OCI-LY3 (cell line): Measurements from ENCODE around the gene ARHGEF28.

Source experiments
- H2AFZ ChIP-seq: fragments of 200-600, 300-600 bp; shearing (Covaris generic); 2 replicates; pipeline ENCODE4 v1.6.0; 2014; ENCODE audit warnings: antibody characterized with exemption, low read depth, low read length
- H3K27ac ChIP-seq: fragments of 200-600, 300-600 bp; sonication (generic); 2 replicates; pipeline ENCODE4 v1.5.1; 2014; ENCODE audit warnings: mild to moderate bottlenecking, low read length, moderate library complexity, mixed read lengths
- H3K27me3 ChIP-seq: fragments of 200-600, 300-600 bp; sonication (generic); 2 replicates; pipeline ENCODE4 v1.6.1; 2014; ENCODE audit warnings: low read depth, low read length, mixed read lengths
- H3K36me3 ChIP-seq: fragments of 200-600, 300-600 bp; sonication (generic); replicated peaks from 2 replicates; pipeline ENCODE3; 2014; ENCODE audit warnings: low read depth, low read length, mixed read lengths
- H3K4me1 ChIP-seq: fragments of 300-600, 200-600 bp; sonication (generic); 2 replicates; pipeline ENCODE4 v1.6.1; 2014; ENCODE audit warnings: low read length, mixed read lengths
- H3K4me2 ChIP-seq: fragments of 200-600, 300-600 bp; sonication (generic); 2 replicates; pipeline ENCODE4 v1.6.1; 2014; ENCODE audit warnings: low read length, mixed read lengths
- H3K4me3 ChIP-seq: fragments of 300-600, 200-600 bp; sonication (generic); 2 replicates; pipeline ENCODE4 v1.5.1; 2014; ENCODE audit warnings: antibody characterized with exemption, mild to moderate bottlenecking, low read length, moderate library complexity
- H3K79me2 ChIP-seq: fragments of 300-600, 200-600 bp; shearing (Covaris generic); 2 replicates; pipeline ENCODE4 v1.6.1; 2014; ENCODE audit warnings: mild to moderate bottlenecking, low read length, mixed read lengths
- H3K9ac ChIP-seq: fragments of 300-600, 200-600 bp; shearing (Covaris generic); 2 replicates; pipeline ENCODE4 v1.6.0; 2014; ENCODE audit warnings: mild to moderate bottlenecking, low read length, moderate library complexity
- H3K9me3 ChIP-seq: fragments of 200-600, 300-600 bp; shearing (Covaris generic); 2 replicates; pipeline ENCODE4 v1.6.1; 2014; ENCODE audit warnings: low read length, mixed read lengths; ENCODE audit not compliant: insufficient read depth
- H4K20me1 ChIP-seq: fragments of 200-600, 300-600 bp; sonication (generic); 2 replicates; pipeline ENCODE4 v1.6.1; 2016; ENCODE audit warnings: low read length, mixed read lengths; ENCODE audit not compliant: insufficient read depth
- CTCF ChIP-seq: fragments of 200-600, 300-600 bp; sonication (generic); IDR thresholded peaks from 2 replicates; pipeline ENCODE4 v1.5.1; 2014; ENCODE audit warnings: antibody characterized with exemption, low read length, low read depth
- EZH2phosphoT487 ChIP-seq: fragments of 200-600 bp; shearing (Covaris generic); IDR thresholded peaks from 2 replicates; pipeline ENCODE4 v1.6.1; 2018; ENCODE audit warnings: antibody characterized with exemption, mixed run types, low read depth

The ARHGEF28 gene

DNA sequence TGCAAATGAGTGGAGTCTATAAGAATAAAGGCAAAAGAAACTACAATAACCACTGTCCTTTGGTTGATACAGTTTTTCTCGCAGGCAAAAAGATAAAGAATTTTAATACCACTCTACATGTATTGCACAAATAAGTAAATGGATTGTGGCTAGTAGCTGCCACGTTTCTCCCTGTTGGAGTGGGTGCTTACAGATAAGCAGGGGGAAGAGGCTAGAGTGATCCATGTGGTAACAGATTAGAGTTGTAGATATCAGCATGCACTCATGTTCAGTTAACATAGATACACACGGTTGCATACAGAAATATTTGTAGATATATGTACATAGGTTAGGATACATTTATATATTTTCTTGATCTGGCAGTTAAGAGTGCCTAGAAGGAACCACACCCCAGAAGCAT is 179.5 kb downstream of the ARHGEF28 start:
- no peak for TF ChIP-seq EZH2phosphoT487
- no peak for TF ChIP-seq CTCF
- Histone ChIP-seq H3K4me1 (no peaks in the 10 kb centered on the region), H3K9ac (no peak overlapping the region), H4K20me1 (no peaks in the 10 kb centered on the region), H3K79me2 (no peaks in the 10 kb centered on the region), H3K4me3 (no peak overlapping the region), H2AFZ (no peak overlapping the region), H3K27ac (no peak overlapping the region), H3K4me2 (no peak overlapping the region), H3K36me3 (no peaks in the 10 kb centered on the region), H3K27me3 (no peaks in the 10 kb centered on the region), H3K9me3 (no peaks in the 10 kb centered on the region)

GRCh38 chr5:73808911-73809310 is 182.9 kb downstream of the ARHGEF28 start:
- H3K79me2 ChIP-seq = no peaks in the 10 kb centered on the region
- H3K4me2 ChIP-seq = no peak overlapping the region
- no peaks in the 10 kb centered on the region for H3K9me3 ChIP-seq
- no peaks in the 10 kb centered on the region for H3K4me1 ChIP-seq
- H3K9ac ChIP-seq = no peak overlapping the region
- H2AFZ ChIP-seq = no peak overlapping the region
- H3K36me3 ChIP-seq = no peaks in the 10 kb centered on the region
- no peaks in the 10 kb centered on the region for H3K27me3 ChIP-seq
- no peaks in the 10 kb centered on the region for H4K20me1 ChIP-seq
- no peak overlapping the region for H3K4me3 ChIP-seq
- TF ChIP-seq CTCF (no peak), EZH2phosphoT487 (no peak)
- H3K27ac ChIP-seq = no peak overlapping the region

DNA sequence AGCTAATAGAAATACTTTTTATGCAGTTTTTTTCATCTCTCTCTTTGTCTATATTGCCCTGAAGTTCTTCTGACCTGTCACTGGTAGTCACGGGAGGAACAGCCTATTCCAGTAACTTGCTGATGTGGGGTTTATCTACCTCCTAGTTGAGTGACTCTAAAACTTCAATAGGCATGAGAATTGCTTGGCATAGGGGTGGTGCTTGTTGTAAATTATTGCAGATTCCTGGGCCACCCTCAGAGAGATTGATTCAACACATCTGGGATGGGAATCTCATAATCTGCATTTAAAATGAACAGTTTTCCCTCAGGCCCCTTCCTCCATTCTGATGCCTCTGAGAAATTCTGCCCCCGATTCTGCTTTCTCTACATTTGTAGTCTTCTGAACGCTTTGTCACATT is 184.4 kb downstream of the ARHGEF28 start:
- Histone ChIP-seq H4K20me1 (no peaks in the 10 kb centered on the region), H3K9me3 (no peaks in the 10 kb centered on the region)
- TF ChIP-seq EZH2phosphoT487 (no peak), CTCF (no peak)

GRCh38 chr5:73812457-73812856 is 186.5 kb downstream of the ARHGEF28 start:
- H2AFZ ChIP-seq = no peak overlapping the region
- H4K20me1 ChIP-seq = no peaks in the 10 kb centered on the region
- H3K79me2 ChIP-seq = no peaks in the 10 kb centered on the region
- no peak overlapping the region for H3K4me3 ChIP-seq
- no peak overlapping the region for H3K9ac ChIP-seq
- no peak overlapping the region for H3K4me2 ChIP-seq
- TF ChIP-seq CTCF = no peak
- TF ChIP-seq EZH2phosphoT487 = no peak
- no peaks in the 10 kb centered on the region for H3K27me3 ChIP-seq
- no peak overlapping the region for H3K27ac ChIP-seq
- H3K36me3 ChIP-seq = no peaks in the 10 kb centered on the region
- H3K9me3 ChIP-seq = no peaks in the 10 kb centered on the region
- H3K4me1 ChIP-seq = no peaks in the 10 kb centered on the region

More for the DNA sequence above, 184.4 kb downstream of the ARHGEF28 start:
- H3K4me2 ChIP-seq = no peak overlapping the region
- no peaks in the 10 kb centered on the region for H3K36me3 ChIP-seq
- no peak overlapping the region for H3K4me3 ChIP-seq
- H3K27me3 ChIP-seq = no peaks in the 10 kb centered on the region
- H3K9ac ChIP-seq = no peak overlapping the region
- no peak overlapping the region for H2AFZ ChIP-seq
- no peak overlapping the region for H3K27ac ChIP-seq
- no peaks in the 10 kb centered on the region for H3K4me1 ChIP-seq
- H3K79me2 ChIP-seq = no peaks in the 10 kb centered on the region
